ENCODE results near the gene PCDH9. TPM values are rescaled to one million over a fixed set of nuclear protein-coding genes. Genes with fewer than 3 reads are reported as not detected.

The PCDH9 gene
- polyA plus RNA-seq, 1 donor = 1.8 TPM

DNA sequence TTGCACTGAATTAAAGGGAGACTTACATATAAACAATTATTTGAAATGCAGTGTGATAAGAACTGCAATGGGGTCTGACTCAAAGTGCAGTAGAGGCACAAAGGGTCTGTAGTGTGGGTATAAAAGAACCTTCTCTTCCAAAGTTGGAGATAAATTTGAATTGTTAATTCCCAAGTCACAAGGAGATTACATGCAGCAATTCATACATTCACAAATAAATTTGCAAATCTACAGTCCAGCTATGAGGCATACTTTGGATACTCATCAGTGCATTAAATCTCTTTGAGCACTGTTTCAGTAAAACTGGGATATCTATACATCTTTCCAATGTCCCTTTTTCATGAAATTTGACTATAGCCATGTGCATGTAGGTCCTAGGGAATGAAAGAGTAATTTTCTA lies 799.4 kb downstream of the PCDH9 start:
- Histone ChIP-seq H3K27ac (ENCODE audit: low read length) (no peak overlapping the region), H3K36me3 (ENCODE audit: control insufficient read depth, insufficient read depth, low read length) (no peaks in the 10 kb centered on the region), H3K9me3 (ENCODE audit: control insufficient read depth, low read depth, low read length) (no peaks in the 10 kb centered on the region), H3K4me1 (ENCODE audit: control insufficient read depth, insufficient read depth, low read length) (no peaks in the 10 kb centered on the region), H3K27me3 (ENCODE audit: control insufficient read depth, insufficient read depth, low read length) (no peaks in the 10 kb centered on the region), H3K4me3 (ENCODE audit: low read length) (no peak overlapping the region)
- DNase-seq = no peak

DNA sequence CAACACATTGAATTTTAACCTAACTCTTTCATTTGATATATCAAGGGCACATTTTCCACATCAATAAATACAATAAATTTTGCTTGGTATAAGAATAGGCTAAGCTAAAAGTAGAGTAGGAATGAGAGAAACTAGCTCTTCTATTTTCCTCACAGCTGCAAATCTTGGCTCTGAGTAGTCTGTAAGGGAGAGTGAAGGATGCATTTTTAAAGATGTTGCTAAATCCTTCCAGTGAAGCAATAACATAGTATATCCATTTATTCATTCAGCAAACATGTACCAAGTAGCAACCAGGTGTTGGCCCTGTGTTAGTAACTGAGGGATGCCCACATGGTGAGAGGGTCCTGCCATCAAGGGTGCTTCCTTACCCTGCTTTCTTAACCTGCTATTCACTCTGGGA lies 799.9 kb downstream of the PCDH9 start:
- H3K9me3 ChIP-seq (ENCODE audit: control insufficient read depth, low read depth, low read length) = no peaks in the 10 kb centered on the region
- no peak overlapping the region for H3K4me3 ChIP-seq (ENCODE audit: low read length)
- no peaks in the 10 kb centered on the region for H3K36me3 ChIP-seq (ENCODE audit: control insufficient read depth, insufficient read depth, low read length)
- no peaks in the 10 kb centered on the region for H3K27me3 ChIP-seq (ENCODE audit: control insufficient read depth, insufficient read depth, low read length)
- no peaks in the 10 kb centered on the region for H3K4me1 ChIP-seq (ENCODE audit: control insufficient read depth, insufficient read depth, low read length)
- no peak overlapping the region for H3K27ac ChIP-seq (ENCODE audit: low read length)
- no peak for DNase-seq

DNA sequence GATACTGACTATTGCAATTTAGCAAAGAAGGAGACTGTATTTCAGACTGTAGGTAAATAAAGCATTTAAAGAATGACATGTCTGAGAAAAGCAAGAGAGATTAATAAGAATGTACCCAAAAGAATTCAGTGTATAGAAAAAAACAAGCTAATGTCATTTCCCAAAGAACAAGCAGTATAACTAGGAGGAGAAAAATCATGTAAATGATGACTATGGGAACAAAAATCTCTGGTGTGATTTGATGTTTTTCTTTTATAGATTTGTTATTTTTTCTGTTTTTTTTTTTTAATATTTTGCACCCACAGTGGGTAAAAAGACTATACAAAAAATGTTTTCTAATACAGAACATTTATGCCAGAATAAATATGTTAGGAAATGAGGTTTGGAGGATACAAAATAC lies 801.0 kb downstream of the PCDH9 start:
- Histone ChIP-seq H3K4me1 (ENCODE audit: control insufficient read depth, insufficient read depth, low read length) (no peaks in the 10 kb centered on the region), H3K4me3 (ENCODE audit: low read length) (no peak overlapping the region)
- DNase-seq = no peak

DNA sequence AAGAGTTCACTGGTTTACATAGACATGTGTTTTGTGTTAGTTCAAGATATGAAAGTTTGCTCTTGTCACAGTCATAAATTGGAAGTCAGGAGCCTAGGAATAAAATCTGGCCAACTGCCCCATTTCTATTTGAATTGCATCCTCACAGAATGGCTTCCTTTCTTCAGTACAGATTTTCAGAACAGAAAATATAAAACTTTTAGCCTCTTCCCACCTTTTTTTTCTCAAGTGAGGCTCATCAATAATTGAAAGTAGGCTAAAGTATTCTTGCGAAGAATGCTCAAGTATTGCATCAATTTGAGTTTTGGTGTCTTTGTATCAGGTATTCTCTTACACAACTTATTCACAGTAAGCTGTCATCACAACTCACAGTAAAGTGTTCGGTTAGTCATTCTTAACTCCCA lies 802.7 kb downstream of the PCDH9 start:
- no peak overlapping the region for H3K4me3 ChIP-seq (ENCODE audit: low read length)
- no peak for DNase-seq

More for the DNA sequence above, 801.0 kb downstream of the PCDH9 start:
- Histone ChIP-seq H3K36me3 (ENCODE audit: control insufficient read depth, insufficient read depth, low read length) (no peaks in the 10 kb centered on the region), H3K9me3 (ENCODE audit: control insufficient read depth, low read depth, low read length) (no peaks in the 10 kb centered on the region), H3K27ac (ENCODE audit: low read length) (no peak overlapping the region), H3K27me3 (ENCODE audit: control insufficient read depth, insufficient read depth, low read length) (no peaks in the 10 kb centered on the region)

DNA sequence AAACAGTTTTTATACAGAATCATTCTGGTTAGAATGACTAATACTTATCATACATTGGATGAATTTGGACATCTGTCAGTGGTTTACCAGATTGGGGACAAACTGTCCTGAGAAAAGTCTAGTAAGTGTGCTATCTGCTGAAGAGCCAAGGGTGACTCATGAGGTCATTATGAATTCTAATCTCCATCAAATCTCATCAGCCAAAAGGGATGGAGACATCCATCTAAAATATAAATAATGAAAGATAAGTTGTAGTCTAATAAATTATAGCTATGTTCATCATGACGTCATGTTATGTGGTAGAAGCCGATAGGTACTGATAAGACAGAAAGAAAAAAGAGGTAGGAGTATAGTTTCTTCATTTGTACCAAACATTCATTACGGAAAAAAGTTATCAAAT lies 804.4 kb downstream of the PCDH9 start:
- DNase-seq = no peak
- no peak overlapping the region for H3K27ac ChIP-seq (ENCODE audit: low read length)
- no peaks in the 10 kb centered on the region for H3K4me1 ChIP-seq (ENCODE audit: control insufficient read depth, insufficient read depth, low read length)
- no peaks in the 10 kb centered on the region for H3K9me3 ChIP-seq (ENCODE audit: control insufficient read depth, low read depth, low read length)
- 95% methylated on average over 2 of the region's 3 CpGs for WGBS (ENCODE audit: insufficient coverage, low lambda C conversion rate)
- H3K4me3 ChIP-seq (ENCODE audit: low read length) = no peak overlapping the region
- no peaks in the 10 kb centered on the region for H3K27me3 ChIP-seq (ENCODE audit: control insufficient read depth, insufficient read depth, low read length)
- H3K36me3 ChIP-seq (ENCODE audit: control insufficient read depth, insufficient read depth, low read length) = no peaks in the 10 kb centered on the region

More for the DNA sequence above, 802.7 kb downstream of the PCDH9 start:
- Histone ChIP-seq H3K27me3 (ENCODE audit: control insufficient read depth, insufficient read depth, low read length) (no peaks in the 10 kb centered on the region), H3K36me3 (ENCODE audit: control insufficient read depth, insufficient read depth, low read length) (no peaks in the 10 kb centered on the region), H3K27ac (ENCODE audit: low read length) (no peak overlapping the region), H3K4me1 (ENCODE audit: control insufficient read depth, insufficient read depth, low read length) (no peaks in the 10 kb centered on the region), H3K9me3 (ENCODE audit: control insufficient read depth, low read depth, low read length) (no peaks in the 10 kb centered on the region)
- no CpG with 5 or more reads among the region's 2 CpGs for WGBS (ENCODE audit: insufficient coverage, low lambda C conversion rate)

DNA sequence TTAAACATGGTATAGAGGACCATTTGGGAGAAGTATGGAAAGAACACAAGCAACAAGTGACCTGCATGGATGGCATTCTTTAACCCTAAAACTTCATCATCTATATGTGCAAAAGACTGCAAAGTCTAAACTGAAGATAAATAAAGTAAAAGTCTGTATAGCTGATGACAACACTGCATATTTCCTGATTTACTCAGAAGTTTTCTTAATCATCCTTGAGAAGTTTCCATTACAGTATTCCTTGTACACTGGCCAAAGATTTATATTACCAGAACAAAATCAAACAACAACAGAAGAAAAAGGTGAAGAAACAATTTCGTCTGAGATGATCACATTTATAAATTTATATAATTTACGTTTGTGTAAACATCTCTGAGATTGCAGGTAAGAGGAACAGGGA lies 805.7 kb downstream of the PCDH9 start:
- H3K27ac ChIP-seq (ENCODE audit: low read length) = no peak overlapping the region
- no peaks in the 10 kb centered on the region for H3K36me3 ChIP-seq (ENCODE audit: control insufficient read depth, insufficient read depth, low read length)
- WGBS (ENCODE audit: insufficient coverage, low lambda C conversion rate) = 72% methylated on average over 2 of the region's 2 CpGs
- no peaks in the 10 kb centered on the region for H3K4me1 ChIP-seq (ENCODE audit: control insufficient read depth, insufficient read depth, low read length)
- H3K27me3 ChIP-seq (ENCODE audit: control insufficient read depth, insufficient read depth, low read length) = no peaks in the 10 kb centered on the region
- H3K9me3 ChIP-seq (ENCODE audit: control insufficient read depth, low read depth, low read length) = no peaks in the 10 kb centered on the region
- H3K4me3 ChIP-seq (ENCODE audit: low read length) = no peak overlapping the region
- no peak for DNase-seq

DNA sequence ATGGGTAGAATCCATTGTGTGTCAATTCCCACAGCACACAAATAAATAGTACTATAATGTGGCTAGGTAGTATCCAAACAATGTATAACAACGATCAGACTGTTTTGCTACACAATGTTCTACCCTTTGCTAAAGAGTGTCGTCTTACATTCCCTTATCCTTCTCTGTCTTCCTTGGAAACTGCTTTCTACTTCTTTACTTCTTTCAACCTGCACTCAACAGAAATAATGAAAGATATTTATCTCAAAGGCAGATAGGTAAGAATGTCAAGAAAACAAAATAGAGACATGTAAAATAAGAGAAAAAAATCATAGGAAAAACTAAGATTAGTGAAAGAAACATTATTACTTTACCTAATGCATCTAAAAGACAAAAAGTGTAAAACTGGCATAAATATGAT lies 814.7 kb downstream of the PCDH9 start:
- WGBS (ENCODE audit: insufficient coverage, low lambda C conversion rate) = 41% methylated on average over 2 of the region's 2 CpGs
- H3K4me3 ChIP-seq (ENCODE audit: low read length) = no peak overlapping the region
- no peak overlapping the region for H3K27ac ChIP-seq (ENCODE audit: low read length)
- H3K36me3 ChIP-seq (ENCODE audit: control insufficient read depth, insufficient read depth, low read length) = no peaks in the 10 kb centered on the region
- no peaks in the 10 kb centered on the region for H3K4me1 ChIP-seq (ENCODE audit: control insufficient read depth, insufficient read depth, low read length)
- DNase-seq = no peak
- no peaks in the 10 kb centered on the region for H3K9me3 ChIP-seq (ENCODE audit: control insufficient read depth, low read depth, low read length)
- H3K27me3 ChIP-seq (ENCODE audit: control insufficient read depth, insufficient read depth, low read length) = no peaks in the 10 kb centered on the region

DNA sequence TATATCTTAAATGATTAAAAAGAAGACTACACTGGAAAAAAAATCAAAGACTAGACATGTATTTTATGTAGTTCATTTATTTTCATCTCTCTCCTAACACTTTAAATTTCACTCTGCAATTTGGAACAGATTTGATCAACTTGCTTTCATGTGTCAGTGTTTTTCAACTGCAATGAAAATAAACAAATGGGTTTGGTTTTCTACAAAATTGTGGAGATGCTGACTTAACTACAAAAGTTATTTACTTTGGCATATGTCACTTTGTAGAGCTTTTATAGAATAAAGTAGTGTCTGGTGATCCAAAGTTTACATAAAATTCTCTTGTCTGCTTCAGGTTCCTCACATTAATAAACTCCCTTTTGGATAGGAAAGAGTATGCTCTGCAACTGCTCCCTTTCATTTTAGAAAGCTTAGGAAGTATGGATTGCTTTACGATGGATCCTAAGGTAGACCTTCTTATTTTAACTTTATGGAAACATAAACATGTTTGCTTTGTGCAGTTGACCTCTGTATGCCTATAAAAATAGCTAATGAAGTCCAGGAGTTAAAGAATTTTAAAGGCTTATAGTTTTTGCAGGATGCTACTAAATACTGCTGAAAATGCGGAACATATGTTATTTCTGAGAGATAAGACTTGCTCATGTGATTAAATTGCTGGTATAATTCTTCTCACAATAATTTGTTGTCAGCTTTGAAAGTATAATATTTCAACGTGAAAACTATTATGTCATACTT lies 815.9 kb downstream of the PCDH9 start:
- Histone ChIP-seq H3K36me3 (ENCODE audit: control insufficient read depth, insufficient read depth, low read length) (no peaks in the 10 kb centered on the region), H3K9me3 (ENCODE audit: control insufficient read depth, low read depth, low read length) (no peaks in the 10 kb centered on the region), H3K27me3 (ENCODE audit: control insufficient read depth, insufficient read depth, low read length) (no peaks in the 10 kb centered on the region), H3K4me1 (ENCODE audit: control insufficient read depth, insufficient read depth, low read length) (no peaks in the 10 kb centered on the region), H3K4me3 (ENCODE audit: low read length) (no peak overlapping the region), H3K27ac (ENCODE audit: low read length) (no peak overlapping the region)
- WGBS (ENCODE audit: insufficient coverage, low lambda C conversion rate) = 78% methylated on average over 2 of the region's 3 CpGs
- no peak for DNase-seq

DNA sequence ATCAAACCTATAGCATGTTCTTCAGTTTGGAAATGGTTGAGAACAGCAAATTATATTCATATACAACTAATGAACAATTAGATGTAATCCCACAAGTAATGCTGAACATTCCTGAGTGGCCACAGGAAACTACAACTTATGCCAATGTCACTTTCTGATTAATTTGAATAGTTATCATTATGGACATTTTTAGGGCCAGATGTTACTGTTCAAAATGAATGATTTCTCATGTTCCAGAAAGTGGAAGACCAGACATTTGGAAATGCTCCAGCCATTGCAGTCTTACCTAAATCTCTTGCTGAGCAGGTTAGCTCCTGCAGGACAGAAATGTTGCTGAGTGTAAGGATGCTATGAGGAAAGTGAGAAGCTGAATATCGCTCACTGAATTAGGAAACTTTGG lies 819.8 kb downstream of the PCDH9 start:
- H3K27me3 ChIP-seq (ENCODE audit: control insufficient read depth, insufficient read depth, low read length) = no peaks in the 10 kb centered on the region
- no peak overlapping the region for H3K27ac ChIP-seq (ENCODE audit: low read length)
- no peak for DNase-seq
- no peaks in the 10 kb centered on the region for H3K9me3 ChIP-seq (ENCODE audit: control insufficient read depth, low read depth, low read length)
- WGBS (ENCODE audit: insufficient coverage, low lambda C conversion rate) = 88% methylated on average over 1 of the region's 1 CpG
- no peaks in the 10 kb centered on the region for H3K4me1 ChIP-seq (ENCODE audit: control insufficient read depth, insufficient read depth, low read length)
- no peaks in the 10 kb centered on the region for H3K36me3 ChIP-seq (ENCODE audit: control insufficient read depth, insufficient read depth, low read length)
- H3K4me3 ChIP-seq (ENCODE audit: low read length) = no peak overlapping the region

DNA sequence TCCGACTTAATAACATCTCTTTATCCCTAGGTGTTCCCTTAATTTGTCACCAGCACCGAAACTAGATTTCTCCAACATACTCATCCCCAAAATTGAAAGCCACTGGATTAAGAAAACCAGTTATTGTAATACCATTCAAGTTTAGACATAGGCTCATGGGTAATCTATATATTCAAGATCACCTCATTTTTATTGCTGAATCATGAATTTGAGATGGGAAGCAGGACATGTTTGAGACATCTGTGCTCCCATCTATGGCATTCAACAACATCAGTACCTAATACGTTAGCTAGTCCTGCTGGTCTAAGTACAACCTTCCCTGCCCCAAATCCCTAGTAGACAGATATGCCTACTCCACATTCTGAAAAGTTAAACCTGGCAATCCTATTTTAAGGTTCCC lies 820.6 kb downstream of the PCDH9 start:
- no peaks in the 10 kb centered on the region for H3K4me1 ChIP-seq (ENCODE audit: control insufficient read depth, insufficient read depth, low read length)
- H3K27me3 ChIP-seq (ENCODE audit: control insufficient read depth, insufficient read depth, low read length) = no peaks in the 10 kb centered on the region
- H3K27ac ChIP-seq (ENCODE audit: low read length) = no peak overlapping the region
- no peak for DNase-seq
- H3K9me3 ChIP-seq (ENCODE audit: control insufficient read depth, low read depth, low read length) = no peaks in the 10 kb centered on the region
- no peak overlapping the region for H3K4me3 ChIP-seq (ENCODE audit: low read length)
- no CpG with 5 or more reads among the region's 3 CpGs for WGBS (ENCODE audit: insufficient coverage, low lambda C conversion rate)
- H3K36me3 ChIP-seq (ENCODE audit: control insufficient read depth, insufficient read depth, low read length) = no peaks in the 10 kb centered on the region

DNA sequence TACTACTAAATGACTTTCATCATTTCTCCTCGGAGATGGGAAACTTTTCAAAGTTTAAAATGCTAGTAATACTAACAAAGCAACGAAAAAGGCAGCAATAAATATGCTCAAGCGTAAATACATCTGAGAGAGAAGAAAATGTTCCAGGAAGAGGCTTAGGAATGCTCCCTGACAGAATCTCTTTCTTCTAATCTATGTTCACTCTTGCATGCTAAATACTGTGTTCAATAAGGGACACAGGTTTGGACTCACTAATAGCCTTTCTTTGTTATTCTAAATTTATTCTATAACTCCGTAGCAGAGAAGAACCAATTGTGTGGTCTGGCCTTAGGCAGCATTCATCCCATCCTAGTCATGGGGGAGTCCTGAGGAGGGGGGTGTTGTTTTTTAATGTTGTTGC lies 823.0 kb downstream of the PCDH9 start:
- Histone ChIP-seq H3K27me3 (ENCODE audit: control insufficient read depth, insufficient read depth, low read length) (no peaks in the 10 kb centered on the region), H3K36me3 (ENCODE audit: control insufficient read depth, insufficient read depth, low read length) (no peaks in the 10 kb centered on the region), H3K27ac (ENCODE audit: low read length) (no peak overlapping the region), H3K9me3 (ENCODE audit: control insufficient read depth, low read depth, low read length) (no peaks in the 10 kb centered on the region), H3K4me3 (ENCODE audit: low read length) (no peak overlapping the region), H3K4me1 (ENCODE audit: control insufficient read depth, insufficient read depth, low read length) (no peaks in the 10 kb centered on the region)
- DNase-seq = no peak
- 67% methylated on average over 3 of the region's 4 CpGs for WGBS (ENCODE audit: insufficient coverage, low lambda C conversion rate)
